ENCODE data around the gene CST4.

- no peak for TF ChIP-seq CTCF (tag by site-specific recombination; IDR thresholded peaks at IDR 0.05)
- no peak for TF ChIP-seq ZNF221 (tag by site-specific recombination; IDR thresholded peaks at IDR 0.05; ENCODE audit: borderline replicate concordance)
- no peak for TF ChIP-seq REST (tag by site-specific recombination; IDR thresholded peaks at IDR 0.05)
- TF ChIP-seq ZNF747 (tag by site-specific recombination; IDR thresholded peaks at IDR 0.05), result no peak
- TF ChIP-seq BCL6B (tag by site-specific recombination; IDR thresholded peaks at IDR 0.05), result no peak
- no peak for TF ChIP-seq RBAK (tag by site-specific recombination; IDR thresholded peaks at IDR 0.05)
- no peak for TF ChIP-seq MYNN (tag by site-specific recombination; IDR thresholded peaks at IDR 0.05; ENCODE audit: borderline replicate concordance)
- TF ChIP-seq ZNF623 (tag by site-specific recombination; IDR thresholded peaks at IDR 0.05), result no peak
- TF ChIP-seq ZNF398 (tag by site-specific recombination; IDR thresholded peaks at IDR 0.05), result no peak
These were observed 16.7 kb downstream of the CST4 start for GRCh38 chr20:23672158-23672557.

Measured in HEK293 (cell line).